HG02642 (cell line): Measurements from ENCODE around the gene HES1.

Source experiments
- ATAC-seq: cut with Tn5 transposase; IDR thresholded peaks from one replicate; pipeline ENCODE4 v1.9.1; 2021; ENCODE audit warnings: mild to moderate bottlenecking; ENCODE audit not compliant: unreplicated experiment, poor library complexity

The HES1 gene

GRCh38 chr3:194187233-194187944, 51.4 kb downstream of the HES1 start:
- no peak for ATAC-seq
